HFF-Myc (cell line): Measurements from ENCODE around the gene FAM222A.

Experiments
- DNase-seq: peaks from one replicate; pipeline ENCODE4 v3.0.0-alpha.2; 2011; ENCODE audit warnings: low read depth; ENCODE audit errors: extremely low read depth
- H3K4me3 ChIP-seq: replicated peaks from 2 replicates; pipeline ENCODE4 v1.5.1; 2011; ENCODE audit warnings: low read depth, mild to moderate bottlenecking, control low read depth, low read length
- TF ChIP-seq, protein P1 (sequence below): IDR thresholded peaks from 2 replicates; pipeline ENCODE4 v1.5.1; 2012; ENCODE audit warnings: mild to moderate bottlenecking, low read depth, low read length, control low read depth; ENCODE audit errors: missing control alignments

The FAM222A gene

DNA sequence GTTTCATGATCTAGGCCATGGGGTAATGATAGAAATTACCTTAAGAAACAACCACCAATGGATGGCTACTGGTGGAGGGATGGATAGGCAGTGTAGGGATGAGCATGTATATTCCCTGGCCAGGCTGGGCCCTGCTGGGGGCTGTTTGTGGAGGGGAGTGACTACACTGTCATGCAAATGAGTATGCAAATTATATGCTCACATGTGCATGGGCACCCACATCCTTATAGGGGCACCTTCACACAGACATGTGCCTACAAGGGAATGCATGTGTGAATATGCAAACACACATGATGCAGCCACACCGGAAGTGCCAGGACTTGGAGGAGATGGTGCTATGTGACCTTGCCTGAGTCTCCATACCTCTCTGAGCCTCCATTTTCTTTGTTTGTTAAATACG lies 39.7 kb upstream of the FAM222A start:
- DNase-seq = no peak
- no peak overlapping the region for H3K4me3 ChIP-seq
- TF ChIP-seq, protein P1, sequence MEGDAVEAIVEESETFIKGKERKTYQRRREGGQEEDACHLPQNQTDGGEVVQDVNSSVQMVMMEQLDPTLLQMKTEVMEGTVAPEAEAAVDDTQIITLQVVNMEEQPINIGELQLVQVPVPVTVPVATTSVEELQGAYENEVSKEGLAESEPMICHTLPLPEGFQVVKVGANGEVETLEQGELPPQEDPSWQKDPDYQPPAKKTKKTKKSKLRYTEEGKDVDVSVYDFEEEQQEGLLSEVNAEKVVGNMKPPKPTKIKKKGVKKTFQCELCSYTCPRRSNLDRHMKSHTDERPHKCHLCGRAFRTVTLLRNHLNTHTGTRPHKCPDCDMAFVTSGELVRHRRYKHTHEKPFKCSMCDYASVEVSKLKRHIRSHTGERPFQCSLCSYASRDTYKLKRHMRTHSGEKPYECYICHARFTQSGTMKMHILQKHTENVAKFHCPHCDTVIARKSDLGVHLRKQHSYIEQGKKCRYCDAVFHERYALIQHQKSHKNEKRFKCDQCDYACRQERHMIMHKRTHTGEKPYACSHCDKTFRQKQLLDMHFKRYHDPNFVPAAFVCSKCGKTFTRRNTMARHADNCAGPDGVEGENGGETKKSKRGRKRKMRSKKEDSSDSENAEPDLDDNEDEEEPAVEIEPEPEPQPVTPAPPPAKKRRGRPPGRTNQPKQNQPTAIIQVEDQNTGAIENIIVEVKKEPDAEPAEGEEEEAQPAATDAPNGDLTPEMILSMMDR = no peak

DNA sequence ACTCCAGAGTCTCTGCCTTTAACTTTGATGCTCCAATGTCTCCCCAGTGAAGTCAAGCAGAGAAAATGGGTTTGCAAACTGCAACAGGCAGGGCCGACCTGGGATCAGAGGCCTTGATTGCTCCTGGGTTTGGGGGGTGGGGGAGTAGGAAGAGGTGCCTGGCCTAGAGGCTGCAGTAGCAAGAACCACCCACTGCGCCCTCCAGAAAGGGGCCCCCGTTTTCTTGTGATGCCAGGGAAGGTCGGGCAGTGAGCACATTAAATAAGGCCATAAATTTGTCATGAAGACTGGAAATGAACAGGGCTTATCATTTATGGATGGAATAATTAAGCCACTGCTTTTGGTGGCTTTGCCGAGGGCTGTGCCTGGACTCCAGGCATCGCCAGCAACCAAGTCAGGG lies 38.2 kb upstream of the FAM222A start:
- H3K4me3 ChIP-seq = no peak overlapping the region
- DNase-seq = no peak
- TF ChIP-seq, protein P1 = no peak

DNA sequence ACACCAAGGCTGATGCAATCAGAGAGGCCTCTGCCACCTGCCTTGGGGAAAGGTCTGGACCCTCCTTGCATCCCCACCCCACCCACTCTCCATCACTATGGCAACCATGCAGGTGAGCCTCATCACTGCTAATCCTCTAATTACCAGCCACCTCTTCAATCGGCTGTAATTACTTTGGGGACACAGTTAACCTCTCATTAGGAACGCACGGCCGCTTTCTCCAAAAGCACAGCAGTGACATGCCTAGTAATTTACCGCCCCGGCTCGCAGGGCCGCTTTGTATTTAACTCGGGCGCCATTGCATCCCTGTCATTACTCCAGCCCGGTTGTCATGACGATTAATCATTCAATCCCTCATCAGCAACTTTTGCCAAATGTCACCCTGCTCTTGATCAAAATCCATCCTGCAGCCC lies 36.3 kb upstream of the FAM222A start:
- TF ChIP-seq, protein P1 = no peak
- no peak for DNase-seq
- no peak overlapping the region for H3K4me3 ChIP-seq

DNA sequence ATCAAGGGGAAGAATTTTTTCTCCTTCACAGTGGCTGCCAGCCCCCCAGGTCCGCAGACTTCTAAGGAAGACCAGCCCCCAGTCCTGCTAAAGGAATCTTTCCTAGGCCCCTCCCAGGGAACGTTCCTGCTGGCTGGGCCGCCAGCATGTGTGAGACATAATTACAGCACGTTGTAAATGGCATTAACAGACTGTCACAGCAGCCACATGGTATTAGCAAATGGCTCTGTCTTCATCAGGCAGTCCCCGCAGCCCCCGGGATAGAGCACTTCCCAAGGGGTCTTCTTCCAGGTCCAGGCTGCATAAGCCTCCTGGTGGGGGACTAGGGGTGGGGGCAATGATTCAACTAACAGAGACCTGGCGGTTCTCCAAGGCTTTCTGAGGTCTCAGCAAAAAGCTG lies 34.9 kb upstream of the FAM222A start:
- DNase-seq = no peak
- TF ChIP-seq, protein P1 = no peak
- H3K4me3 ChIP-seq = no peak overlapping the region

DNA sequence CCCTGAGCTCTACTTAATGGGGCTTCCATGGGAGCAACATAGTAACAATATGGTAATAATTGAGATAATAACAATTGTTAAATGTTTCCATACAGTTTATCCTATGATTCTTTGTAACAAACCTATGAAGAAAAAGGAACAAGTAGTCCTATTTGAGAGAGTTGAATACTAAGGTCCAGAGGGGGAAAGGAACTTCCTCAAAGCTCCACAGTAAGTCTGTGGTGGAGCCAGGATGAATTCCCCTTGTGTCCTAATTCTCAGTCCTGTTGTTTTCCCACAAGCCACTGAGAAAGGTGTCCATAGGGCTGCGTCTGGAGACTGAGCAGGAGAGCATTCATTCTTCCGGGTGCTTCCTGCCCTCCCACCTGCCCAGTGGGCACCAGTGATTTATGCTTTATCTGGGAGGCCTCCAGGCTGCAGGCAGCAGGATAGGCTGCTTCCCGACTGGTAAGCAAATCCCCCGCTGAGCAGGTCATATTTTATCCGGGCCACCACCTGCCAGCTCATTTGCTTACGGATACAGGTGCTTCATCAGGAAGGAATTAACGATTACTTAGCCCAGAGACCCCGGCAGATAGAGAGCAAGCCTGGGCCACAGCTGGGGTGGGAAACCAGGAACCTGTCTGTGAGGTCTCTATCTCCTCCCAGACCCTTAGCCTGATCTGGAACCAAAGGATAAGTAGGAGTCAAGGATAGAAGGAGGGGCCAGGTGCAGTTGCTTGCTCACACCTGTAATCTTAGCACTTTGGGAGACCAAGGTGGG lies 33.9 kb upstream of the FAM222A start:
- H3K4me3 ChIP-seq = no peak overlapping the region
- TF ChIP-seq, protein P1 = no peak
- no peak for DNase-seq

DNA sequence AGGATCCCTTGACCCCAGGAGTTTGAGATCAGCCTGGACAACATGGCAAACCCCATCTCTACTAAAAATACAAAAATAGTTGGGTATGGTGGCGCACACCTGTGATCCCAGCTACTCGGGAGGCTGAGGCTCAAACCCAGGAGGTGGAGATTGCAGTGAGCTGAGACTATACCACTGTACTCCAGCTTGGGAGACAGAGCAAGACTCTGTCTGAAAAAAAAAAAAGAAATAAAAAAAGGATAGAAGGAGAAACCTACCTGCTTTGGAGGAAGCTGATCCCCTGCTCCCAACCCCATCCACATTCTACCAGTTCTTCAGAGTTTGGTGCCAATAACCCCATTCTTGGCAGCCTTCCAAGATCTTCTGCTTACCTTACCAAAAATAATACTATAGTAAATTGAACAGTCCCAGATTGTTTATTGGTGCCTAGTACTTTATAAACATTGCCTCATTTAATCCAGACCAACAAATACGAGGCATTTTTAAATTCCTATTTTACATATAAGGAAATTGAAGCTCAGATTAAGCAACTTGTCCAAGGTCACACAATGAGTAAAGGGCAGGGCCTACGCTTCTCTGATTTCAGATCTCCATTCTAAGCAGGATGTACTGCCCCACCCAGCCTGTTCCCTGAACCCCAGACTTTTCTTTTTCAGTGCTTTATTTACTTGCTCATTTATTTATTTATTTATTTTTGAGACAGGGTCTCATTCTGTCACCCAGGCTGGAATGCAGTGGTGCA lies 33.2 kb upstream of the FAM222A start:
- TF ChIP-seq, protein P1 = no peak
- DNase-seq = no peak
- H3K4me3 ChIP-seq = no peak overlapping the region
